Measurements from ENCODE around the gene CAMK2B. TPM values are rescaled to one million over a fixed set of nuclear protein-coding genes. Genes with fewer than 3 reads are reported as not detected.

The CAMK2B gene
- total and polyA plus RNA-seq, 7 experiments from 2014 or later, result 0.12 to 0.61 TPM; not detected in 5

GRCh38 chr7:44325811-44326241 is 432 bp upstream of the CAMK2B start:
- ATAC-seq, result no peak
- peaks cover 0 to 4% of the 10 kb centered on the region in 2 donors for H3K27me3 ChIP-seq (ENCODE audit: control insufficient read depth in 2 of 2, insufficient read depth in 2 of 2, low read length in 2 of 2)
- Mint-ChIP-seq H3K4me1 (peaks cover 4 to 10% (median 6%) of the 10 kb centered on the region in 7 donors), H3K27me3 (peaks cover 20 to 46% (median 35%) of the 10 kb centered on the region in 5 donors), H3K27ac (peak overlapping the region in 1 of 9 donors; percentile 11), H3K9me3 (peaks cover 0 to 4% (median 0%) of the 10 kb centered on the region in 11 donors), H3K36me3 (peaks cover 0 to 4% (median 0%) of the 10 kb centered on the region in 5 donors), H3K4me3 (peak overlapping the region; percentile 60 to 99 (median 80))
- no peak for DNase-seq
- intact Hi-C loops (cut with micrococcal nuclease), result no loop called here
- ChIA-PET POLR2A (no interaction called here), CTCF (no interaction called here)
- H3K9me3 ChIP-seq (ENCODE audit: control insufficient read depth in 2 of 3, low read length in 3 of 3), result no peaks in the 10 kb centered on the region
- no peaks in the 10 kb centered on the region for H3K36me3 ChIP-seq (ENCODE audit: control insufficient read depth in 2 of 3, insufficient read depth in 3 of 3, low read length in 3 of 3)
- no peaks in the 10 kb centered on the region for H3K4me1 ChIP-seq (ENCODE audit: control insufficient read depth in 2 of 2, insufficient read depth in 2 of 2, low read length in 2 of 2)
- no peak overlapping the region for H3K27ac ChIP-seq (ENCODE audit: low read depth, low read length)
- no peak overlapping the region for H3K4me3 ChIP-seq (ENCODE audit: low read length)

GRCh38 chr7:44324481-44325200 is 753 bp downstream of the CAMK2B start:
- Histone ChIP-seq H3K27me3 (ENCODE audit: control insufficient read depth in 2 of 2, insufficient read depth in 2 of 2, low read length in 2 of 2) (peaks cover 0 to 4% of the 10 kb centered on the region in 2 donors), H3K4me3 (ENCODE audit: low read length) (no peak overlapping the region), H3K9me3 (ENCODE audit: control insufficient read depth in 2 of 3, low read length in 3 of 3) (no peaks in the 10 kb centered on the region), H3K4me1 (ENCODE audit: control insufficient read depth in 2 of 2, insufficient read depth in 2 of 2, low read length in 2 of 2) (no peaks in the 10 kb centered on the region), H3K36me3 (ENCODE audit: control insufficient read depth in 2 of 3, insufficient read depth in 3 of 3, low read length in 3 of 3) (no peaks in the 10 kb centered on the region), H3K27ac (ENCODE audit: low read depth, low read length) (no peak overlapping the region)
- ChIA-PET POLR2A (no interaction called here), CTCF (no interaction called here)
- intact Hi-C loops (cut with micrococcal nuclease), result no loop called here
- DNase-seq, result no peak
- peaks cover 0 to 4% (median 0%) of the 10 kb centered on the region in 11 donors for H3K9me3 Mint-ChIP-seq
- peaks cover 0 to 4% (median 0%) of the 10 kb centered on the region in 5 donors for H3K36me3 Mint-ChIP-seq
- peaks cover 4 to 10% (median 6%) of the 10 kb centered on the region in 7 donors for H3K4me1 Mint-ChIP-seq
- no peak for ATAC-seq
- no peak overlapping the region for H3K27ac Mint-ChIP-seq
- H3K27me3 Mint-ChIP-seq, result peaks cover 20 to 43% (median 35%) of the 10 kb centered on the region in 5 donors
- peak overlapping the region; percentile 4 to 72 (median 58) for H3K4me3 Mint-ChIP-seq

- intact Hi-C loops (cut with micrococcal nuclease), result no loop called here
- ATAC-seq (no peak), DNase-seq (no peak)
- no peak overlapping the region for H3K27ac Mint-ChIP-seq
- Histone ChIP-seq H3K9me3 (ENCODE audit: control insufficient read depth in 2 of 3, low read length in 3 of 3) (no peaks in the 10 kb centered on the region), H3K27me3 (ENCODE audit: control insufficient read depth in 2 of 2, insufficient read depth in 2 of 2, low read length in 2 of 2) (peaks cover 0 to 4% of the 10 kb centered on the region in 2 donors), H3K4me3 (ENCODE audit: low read length) (no peak overlapping the region), H3K27ac (ENCODE audit: low read depth, low read length) (no peak overlapping the region), H3K36me3 (ENCODE audit: control insufficient read depth in 2 of 3, insufficient read depth in 3 of 3, low read length in 3 of 3) (no peaks in the 10 kb centered on the region), H3K4me1 (ENCODE audit: control insufficient read depth in 2 of 2, insufficient read depth in 2 of 2, low read length in 2 of 2) (no peaks in the 10 kb centered on the region)
- ChIA-PET POLR2A (no interaction called here), CTCF (no interaction called here)
- peaks cover 4 to 10% (median 6%) of the 10 kb centered on the region in 7 donors for H3K4me1 Mint-ChIP-seq
- peaks cover 0 to 4% (median 0%) of the 10 kb centered on the region in 5 donors for H3K36me3 Mint-ChIP-seq
- peaks cover 20 to 47% (median 35%) of the 10 kb centered on the region in 5 donors for H3K27me3 Mint-ChIP-seq
- H3K9me3 Mint-ChIP-seq, result peaks cover 0 to 4% (median 0%) of the 10 kb centered on the region in 11 donors
- H3K4me3 Mint-ChIP-seq, result peak overlapping the region in 8 of 10 donors; percentile 47 to 72 (median 58)
Observed at GRCh38 chr7:44324204-44324480, 1.3 kb downstream of the CAMK2B start.

GRCh38 chr7:44323381-44324203 is 1.8 kb downstream of the CAMK2B start:
- peaks cover 0 to 3% (median 0%) of the 10 kb centered on the region in 5 donors for H3K36me3 Mint-ChIP-seq
- Histone ChIP-seq H3K27me3 (ENCODE audit: control insufficient read depth in 2 of 2, insufficient read depth in 2 of 2, low read length in 2 of 2) (peaks cover 0 to 4% of the 10 kb centered on the region in 2 donors), H3K27ac (ENCODE audit: low read depth, low read length) (no peak overlapping the region), H3K4me3 (ENCODE audit: low read length) (no peak overlapping the region), H3K36me3 (ENCODE audit: control insufficient read depth in 2 of 3, insufficient read depth in 3 of 3, low read length in 3 of 3) (no peaks in the 10 kb centered on the region), H3K4me1 (ENCODE audit: control insufficient read depth in 2 of 2, insufficient read depth in 2 of 2, low read length in 2 of 2) (no peaks in the 10 kb centered on the region), H3K9me3 (ENCODE audit: control insufficient read depth in 2 of 3, low read length in 3 of 3) (no peaks in the 10 kb centered on the region)
- H3K27ac Mint-ChIP-seq, result no peak overlapping the region
- ChIA-PET POLR2A (no interaction called here), CTCF (no interaction called here)
- intact Hi-C loops (cut with micrococcal nuclease), result no loop called here
- peak overlapping the region in 4 of 10 donors; percentile 47 to 66 (median 58) for H3K4me3 Mint-ChIP-seq
- peaks cover 0 to 4% (median 0%) of the 10 kb centered on the region in 11 donors for H3K9me3 Mint-ChIP-seq
- ATAC-seq, result no peak
- H3K27me3 Mint-ChIP-seq, result peaks cover 20 to 45% (median 35%) of the 10 kb centered on the region in 5 donors
- H3K4me1 Mint-ChIP-seq, result peaks cover 4 to 10% (median 6%) of the 10 kb centered on the region in 7 donors
- DNase-seq, result no peak

GRCh38 chr7:44322631-44323363 is 2.6 kb downstream of the CAMK2B start:
- Mint-ChIP-seq H3K4me1 (peaks cover 4 to 10% (median 6%) of the 10 kb centered on the region in 7 donors), H3K27ac (peak overlapping the region in 1 of 9 donors; percentile 12), H3K9me3 (peaks cover 0 to 2% (median 0%) of the 10 kb centered on the region in 11 donors), H3K36me3 (peaks cover 0 to 3% (median 0%) of the 10 kb centered on the region in 5 donors), H3K27me3 (peaks cover 20 to 45% (median 35%) of the 10 kb centered on the region in 5 donors), H3K4me3 (peak overlapping the region in 1 of 10 donors; percentile 66)
- CTCF ChIA-PET, result no interaction called here
- no peaks in the 10 kb centered on the region for H3K4me1 ChIP-seq (ENCODE audit: control insufficient read depth in 2 of 2, insufficient read depth in 2 of 2, low read length in 2 of 2)
- H3K4me3 ChIP-seq (ENCODE audit: low read length), result no peak overlapping the region
- H3K9me3 ChIP-seq (ENCODE audit: control insufficient read depth in 2 of 3, low read length in 3 of 3), result no peaks in the 10 kb centered on the region
- DNase-seq (no peak), ATAC-seq (no peak)
- POLR2A ChIA-PET, result no interaction called here
- H3K27ac ChIP-seq (ENCODE audit: low read depth, low read length), result no peak overlapping the region
- no peaks in the 10 kb centered on the region for H3K36me3 ChIP-seq (ENCODE audit: control insufficient read depth in 2 of 3, insufficient read depth in 3 of 3, low read length in 3 of 3)
- intact Hi-C loops (cut with micrococcal nuclease), result no loop called here
- H3K27me3 ChIP-seq (ENCODE audit: control insufficient read depth in 2 of 2, insufficient read depth in 2 of 2, low read length in 2 of 2), result peaks cover 0 to 4% of the 10 kb centered on the region in 2 donors

- H3K9me3 ChIP-seq (ENCODE audit: control insufficient read depth in 2 of 3, low read length in 3 of 3), result no peaks in the 10 kb centered on the region
- no peak for ATAC-seq
- no peak for DNase-seq
- peaks cover 0 to 4% of the 10 kb centered on the region in 2 donors for H3K27me3 ChIP-seq (ENCODE audit: control insufficient read depth in 2 of 2, insufficient read depth in 2 of 2, low read length in 2 of 2)
- Mint-ChIP-seq H3K9me3 (peaks cover 0 to 2% (median 0%) of the 10 kb centered on the region in 11 donors), H3K27me3 (peaks cover 20 to 44% (median 33%) of the 10 kb centered on the region in 5 donors), H3K4me1 (peaks cover 4 to 10% (median 6%) of the 10 kb centered on the region in 7 donors), H3K4me3 (no peak overlapping the region), H3K27ac (no peak overlapping the region), H3K36me3 (peaks cover 0 to 3% (median 0%) of the 10 kb centered on the region in 5 donors)
- ChIA-PET POLR2A (no interaction called here), CTCF (no interaction called here)
- no peaks in the 10 kb centered on the region for H3K36me3 ChIP-seq (ENCODE audit: control insufficient read depth in 2 of 3, insufficient read depth in 3 of 3, low read length in 3 of 3)
- H3K4me1 ChIP-seq (ENCODE audit: control insufficient read depth in 2 of 2, insufficient read depth in 2 of 2, low read length in 2 of 2), result no peaks in the 10 kb centered on the region
- intact Hi-C loops (cut with micrococcal nuclease), result no loop called here
- no peak overlapping the region for H3K4me3 ChIP-seq (ENCODE audit: low read length)
- H3K27ac ChIP-seq (ENCODE audit: low read depth, low read length), result no peak overlapping the region
Observed at GRCh38 chr7:44321796-44322195, 3.6 kb downstream of the CAMK2B start.

All from naive thymus-derived CD4-positive, alpha-beta T cell (primary cell).